Ovary (tissue), 3 donors: ENCODE data around the gene LAT.

ENCODE experiments used
- EP300 ChIP-seq: sonication (generic); formaldehyde crosslinking; IDR thresholded peaks from one replicate; pipeline ENCODE4 v1.6.1; 2017; ENCODE audit warnings: antibody characterized with exemption
- POLR2A ChIP-seq: fragments of 450-650 bp; IDR thresholded peaks from one replicate; pipeline ENCODE4 v1.6.1; 2017; ENCODE audit warnings: antibody characterized with exemption, mild to moderate bottlenecking, moderate library complexity
- TF ChIP-seq, protein P1 (sequence below), 3 donors: fragments of 450-650 bp in 2 of 3; fragments of 200-600 bp in 1 of 3; IDR thresholded peaks; one replicate each; pipeline versions ENCODE4 v1.5.1 to v1.8.0; 2016 to 2022; ENCODE audit warnings: antibody characterized with exemption in 3 of 3, mild to moderate bottlenecking in 1 of 3
- donor health status: DM: no; HTN: no; CAD: no.

DNA sequence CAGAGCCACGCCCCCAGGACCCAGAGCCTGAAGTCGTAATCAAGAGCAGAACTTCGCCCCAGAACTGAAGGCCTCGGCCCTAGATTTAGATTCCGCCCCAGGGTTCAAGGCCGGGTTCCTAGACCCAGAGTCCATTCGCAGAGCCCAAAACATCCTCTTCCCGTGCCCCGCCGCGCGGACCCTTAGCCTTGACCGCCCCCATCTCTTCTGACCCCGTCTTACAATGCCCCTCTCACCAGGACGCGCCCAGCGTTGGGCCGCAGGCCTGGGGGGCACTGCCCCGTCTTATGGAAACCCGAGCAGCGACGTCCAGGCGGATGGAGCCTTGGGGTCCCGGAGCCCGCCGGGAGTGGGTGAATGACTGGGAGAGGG, 48.1 kb upstream of the LAT start:
- TF ChIP-seq, protein P1, sequence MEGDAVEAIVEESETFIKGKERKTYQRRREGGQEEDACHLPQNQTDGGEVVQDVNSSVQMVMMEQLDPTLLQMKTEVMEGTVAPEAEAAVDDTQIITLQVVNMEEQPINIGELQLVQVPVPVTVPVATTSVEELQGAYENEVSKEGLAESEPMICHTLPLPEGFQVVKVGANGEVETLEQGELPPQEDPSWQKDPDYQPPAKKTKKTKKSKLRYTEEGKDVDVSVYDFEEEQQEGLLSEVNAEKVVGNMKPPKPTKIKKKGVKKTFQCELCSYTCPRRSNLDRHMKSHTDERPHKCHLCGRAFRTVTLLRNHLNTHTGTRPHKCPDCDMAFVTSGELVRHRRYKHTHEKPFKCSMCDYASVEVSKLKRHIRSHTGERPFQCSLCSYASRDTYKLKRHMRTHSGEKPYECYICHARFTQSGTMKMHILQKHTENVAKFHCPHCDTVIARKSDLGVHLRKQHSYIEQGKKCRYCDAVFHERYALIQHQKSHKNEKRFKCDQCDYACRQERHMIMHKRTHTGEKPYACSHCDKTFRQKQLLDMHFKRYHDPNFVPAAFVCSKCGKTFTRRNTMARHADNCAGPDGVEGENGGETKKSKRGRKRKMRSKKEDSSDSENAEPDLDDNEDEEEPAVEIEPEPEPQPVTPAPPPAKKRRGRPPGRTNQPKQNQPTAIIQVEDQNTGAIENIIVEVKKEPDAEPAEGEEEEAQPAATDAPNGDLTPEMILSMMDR (IDR thresholded peaks at IDR 0.05), result no peak
- TF ChIP-seq POLR2A, result no peak
- TF ChIP-seq EP300, result no peak
